Panc1 (cell line): Measurements from ENCODE around the gene CROCC2. TPM values are rescaled to one million over a fixed set of nuclear protein-coding genes. Genes with fewer than 3 reads are reported as not detected.

Experiments
- ATAC-seq: fragments of 200-7000 bp; cut with Tn5 transposase; 2 replicates; pipeline ENCODE4 v1.9.1; 2020; ENCODE audit warnings: mild to moderate bottlenecking, moderate library complexity
- BruUV-seq: library from RNA; stranded (reverse); fragments of 400-500 nt; replicated peaks from 2 replicates; lab custom pipeline; 2021; lab: Mats Ljungman, UMichigan
- CTCF ChIA-PET: fragments of 300-600 bp; sonication (Branson Sonifier 250); formaldehyde crosslinking; loops from one replicate; lab custom pipeline; 2022; ENCODE audit warnings: antibody characterized with exemption; lab: Charles Lee
- POLR2A ChIA-PET: fragments of 300-600 bp; sonication (Branson Sonifier 250); formaldehyde crosslinking; loops from one replicate; lab custom pipeline; 2022; ENCODE audit warnings: antibody characterized with exemption; lab: Charles Lee
- DNase-seq: peaks from one replicate; pipeline ENCODE4 v3.0.0-alpha.2; 2010; ENCODE audit warnings: low read depth, low spot score
- H3K27ac ChIP-seq: 2 replicates; pipeline ENCODE4 v1.5.1; 2011; ENCODE audit warnings: mild to moderate bottlenecking, low read length, inconsistent platforms
- H3K27me3 ChIP-seq: fragments of 200-500 bp; sonication (Bioruptor generic); 2 replicates; pipeline ENCODE4 v1.6.0; 2014; ENCODE audit warnings: low read length, inconsistent platforms; ENCODE audit not compliant: control insufficient read depth, insufficient read depth
- H3K36me3 ChIP-seq: fragments of 200-500 bp; sonication (Bioruptor generic); 2 replicates; pipeline ENCODE4 v1.5.1; 2014; ENCODE audit warnings: inconsistent platforms, mild to moderate bottlenecking, low read length, moderate library complexity; ENCODE audit not compliant: control insufficient read depth, insufficient read depth
- H3K4me1 ChIP-seq: 2 replicates; pipeline ENCODE4 v1.5.1; 2011; ENCODE audit warnings: inconsistent platforms, mild to moderate bottlenecking, low read length, moderate library complexity; ENCODE audit not compliant: control insufficient read depth, insufficient read depth
- H3K4me3 ChIP-seq, 2 experiments: 2 replicates each; pipeline ENCODE4 v1.5.1; 2011 to 2012; ENCODE audit warnings: low read depth in 2 of 2, low read length in 2 of 2, mild to moderate bottlenecking in 2 of 2, inconsistent platforms in 1 of 2, moderate library complexity in 1 of 2
- H3K9me3 ChIP-seq: fragments of 200-500 bp; sonication (Bioruptor generic); 2 replicates; pipeline ENCODE4 v1.5.1; 2014; ENCODE audit warnings: low read depth, mild to moderate bottlenecking, inconsistent platforms, low read length, moderate library complexity; ENCODE audit not compliant: control insufficient read depth, insufficient read depth
- POLR2AphosphoS5 ChIP-seq: IDR thresholded peaks from 2 replicates; pipeline ENCODE4 v1.6.1; 2012; ENCODE audit warnings: mild to moderate bottlenecking, low read depth, low read length, moderate library complexity
- SIN3A ChIP-seq: IDR thresholded peaks from 2 replicates; pipeline ENCODE4 v1.6.1; 2012; ENCODE audit warnings: low read depth, mild to moderate bottlenecking, low read length, moderate library complexity, borderline replicate concordance; ENCODE audit not compliant: insufficient read depth
- TCF7L2 ChIP-seq: IDR thresholded peaks from 2 replicates; pipeline ENCODE4 v1.6.1; 2011; ENCODE audit warnings: mild to moderate bottlenecking, low read depth, low read length, inconsistent platforms
- in situ Hi-C: cut with HindIII; loops from 2 replicates; pipeline ENCODE4 v1.10.0; 2016; ENCODE audit warnings: low sequenced_read_pairs, low pct_unique_long_range_greater_than_20kb
- intact Hi-C: fragments of 100-400 bp; cut with micrococcal nuclease; formaldehyde crosslinking; loops from one replicate; pipeline ENCODE4 v1.10.0; 2022; ENCODE audit not compliant: unreplicated experiment
- total RNA-seq: library from RNA; stranded (reverse); gene quantifications from one replicate; pipeline ENCODE4 v1.2.1, GENCODE V29; 2021; ENCODE audit not compliant: unreplicated experiment
- TF ChIP-seq, protein P1 (sequence below), 2 experiments: IDR thresholded peaks; 2 replicates each; pipeline ENCODE4 v1.6.1; 2011 to 2012; ENCODE audit warnings: low read depth in 2 of 2, control low read depth in 1 of 2, low read length in 1 of 2, mild to moderate bottlenecking in 1 of 2, moderate library complexity in 1 of 2; ENCODE audit not compliant: insufficient read depth in 1 of 2
- TF ChIP-seq, protein P2 (sequence below): fragments of 450-650 bp; IDR thresholded peaks from 2 replicates; pipeline ENCODE4 v1.5.1; 2017; ENCODE audit warnings: mild to moderate bottlenecking

Gene CROCC2
- total RNA-seq, 1 experiment from 2014 or later: 0.23 TPM

DNA sequence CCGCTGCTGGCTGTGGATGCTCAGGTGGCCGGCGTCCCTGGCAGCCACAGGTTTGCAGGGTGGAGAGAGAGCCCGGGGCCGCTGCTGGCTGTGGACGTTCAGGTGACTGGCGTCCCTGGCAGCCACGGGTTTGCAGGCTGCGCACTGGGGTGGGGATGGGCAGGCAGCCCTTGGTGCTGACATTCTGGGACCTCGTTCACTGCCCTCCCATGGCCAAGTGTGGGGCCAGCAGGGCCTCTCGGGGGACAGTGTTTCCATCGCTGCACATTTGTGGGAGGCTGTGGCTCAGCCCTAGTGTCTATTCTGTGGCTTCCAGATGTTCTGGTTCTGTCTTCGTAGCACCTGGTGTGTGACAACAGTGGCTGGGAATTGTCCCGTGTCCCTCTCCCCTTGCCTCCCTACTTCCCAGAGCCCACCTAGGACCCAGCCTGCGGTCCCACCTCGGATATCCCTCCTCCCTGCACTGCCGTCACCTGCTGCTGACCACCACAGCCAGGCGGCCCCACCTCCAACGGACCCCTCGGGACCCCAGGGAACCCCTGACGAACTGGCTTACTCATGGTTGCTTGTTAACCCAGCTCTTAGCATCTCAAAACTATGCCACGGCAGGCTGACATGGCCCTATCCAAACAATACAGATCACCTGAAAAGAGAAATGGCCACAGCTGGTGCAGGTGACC lies 915 bp downstream of the CROCC2 start:
- no peak for DNase-seq
- ChIA-PET CTCF (no interaction called here), POLR2A (no interaction called here)
- BruUV-seq: no TSS peak
- TF ChIP-seq, protein P1, sequence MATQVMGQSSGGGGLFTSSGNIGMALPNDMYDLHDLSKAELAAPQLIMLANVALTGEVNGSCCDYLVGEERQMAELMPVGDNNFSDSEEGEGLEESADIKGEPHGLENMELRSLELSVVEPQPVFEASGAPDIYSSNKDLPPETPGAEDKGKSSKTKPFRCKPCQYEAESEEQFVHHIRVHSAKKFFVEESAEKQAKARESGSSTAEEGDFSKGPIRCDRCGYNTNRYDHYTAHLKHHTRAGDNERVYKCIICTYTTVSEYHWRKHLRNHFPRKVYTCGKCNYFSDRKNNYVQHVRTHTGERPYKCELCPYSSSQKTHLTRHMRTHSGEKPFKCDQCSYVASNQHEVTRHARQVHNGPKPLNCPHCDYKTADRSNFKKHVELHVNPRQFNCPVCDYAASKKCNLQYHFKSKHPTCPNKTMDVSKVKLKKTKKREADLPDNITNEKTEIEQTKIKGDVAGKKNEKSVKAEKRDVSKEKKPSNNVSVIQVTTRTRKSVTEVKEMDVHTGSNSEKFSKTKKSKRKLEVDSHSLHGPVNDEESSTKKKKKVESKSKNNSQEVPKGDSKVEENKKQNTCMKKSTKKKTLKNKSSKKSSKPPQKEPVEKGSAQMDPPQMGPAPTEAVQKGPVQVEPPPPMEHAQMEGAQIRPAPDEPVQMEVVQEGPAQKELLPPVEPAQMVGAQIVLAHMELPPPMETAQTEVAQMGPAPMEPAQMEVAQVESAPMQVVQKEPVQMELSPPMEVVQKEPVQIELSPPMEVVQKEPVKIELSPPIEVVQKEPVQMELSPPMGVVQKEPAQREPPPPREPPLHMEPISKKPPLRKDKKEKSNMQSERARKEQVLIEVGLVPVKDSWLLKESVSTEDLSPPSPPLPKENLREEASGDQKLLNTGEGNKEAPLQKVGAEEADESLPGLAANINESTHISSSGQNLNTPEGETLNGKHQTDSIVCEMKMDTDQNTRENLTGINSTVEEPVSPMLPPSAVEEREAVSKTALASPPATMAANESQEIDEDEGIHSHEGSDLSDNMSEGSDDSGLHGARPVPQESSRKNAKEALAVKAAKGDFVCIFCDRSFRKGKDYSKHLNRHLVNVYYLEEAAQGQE (IDR thresholded peaks at IDR 0.05; ENCODE audit: insufficient read depth in 1 of 2, low read depth in 2 of 2, low read length in 1 of 2): no peak
- TF ChIP-seq POLR2AphosphoS5 (no peak), SIN3A (no peak), TCF7L2 (no peak)
- TF ChIP-seq, protein P2, sequence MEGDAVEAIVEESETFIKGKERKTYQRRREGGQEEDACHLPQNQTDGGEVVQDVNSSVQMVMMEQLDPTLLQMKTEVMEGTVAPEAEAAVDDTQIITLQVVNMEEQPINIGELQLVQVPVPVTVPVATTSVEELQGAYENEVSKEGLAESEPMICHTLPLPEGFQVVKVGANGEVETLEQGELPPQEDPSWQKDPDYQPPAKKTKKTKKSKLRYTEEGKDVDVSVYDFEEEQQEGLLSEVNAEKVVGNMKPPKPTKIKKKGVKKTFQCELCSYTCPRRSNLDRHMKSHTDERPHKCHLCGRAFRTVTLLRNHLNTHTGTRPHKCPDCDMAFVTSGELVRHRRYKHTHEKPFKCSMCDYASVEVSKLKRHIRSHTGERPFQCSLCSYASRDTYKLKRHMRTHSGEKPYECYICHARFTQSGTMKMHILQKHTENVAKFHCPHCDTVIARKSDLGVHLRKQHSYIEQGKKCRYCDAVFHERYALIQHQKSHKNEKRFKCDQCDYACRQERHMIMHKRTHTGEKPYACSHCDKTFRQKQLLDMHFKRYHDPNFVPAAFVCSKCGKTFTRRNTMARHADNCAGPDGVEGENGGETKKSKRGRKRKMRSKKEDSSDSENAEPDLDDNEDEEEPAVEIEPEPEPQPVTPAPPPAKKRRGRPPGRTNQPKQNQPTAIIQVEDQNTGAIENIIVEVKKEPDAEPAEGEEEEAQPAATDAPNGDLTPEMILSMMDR: no peak
- in situ Hi-C loops (no loop called here), intact Hi-C loops (no loop called here)
- H3K27ac ChIP-seq: no peak overlapping the region
- no peaks in the 10 kb centered on the region for H3K9me3 ChIP-seq
- H3K4me3 ChIP-seq: no peak overlapping the region
- peak; percentile 40 for ATAC-seq
- H3K36me3 ChIP-seq: no peaks in the 10 kb centered on the region
- no peaks in the 10 kb centered on the region for H3K27me3 ChIP-seq
- no peaks in the 10 kb centered on the region for H3K4me1 ChIP-seq

DNA sequence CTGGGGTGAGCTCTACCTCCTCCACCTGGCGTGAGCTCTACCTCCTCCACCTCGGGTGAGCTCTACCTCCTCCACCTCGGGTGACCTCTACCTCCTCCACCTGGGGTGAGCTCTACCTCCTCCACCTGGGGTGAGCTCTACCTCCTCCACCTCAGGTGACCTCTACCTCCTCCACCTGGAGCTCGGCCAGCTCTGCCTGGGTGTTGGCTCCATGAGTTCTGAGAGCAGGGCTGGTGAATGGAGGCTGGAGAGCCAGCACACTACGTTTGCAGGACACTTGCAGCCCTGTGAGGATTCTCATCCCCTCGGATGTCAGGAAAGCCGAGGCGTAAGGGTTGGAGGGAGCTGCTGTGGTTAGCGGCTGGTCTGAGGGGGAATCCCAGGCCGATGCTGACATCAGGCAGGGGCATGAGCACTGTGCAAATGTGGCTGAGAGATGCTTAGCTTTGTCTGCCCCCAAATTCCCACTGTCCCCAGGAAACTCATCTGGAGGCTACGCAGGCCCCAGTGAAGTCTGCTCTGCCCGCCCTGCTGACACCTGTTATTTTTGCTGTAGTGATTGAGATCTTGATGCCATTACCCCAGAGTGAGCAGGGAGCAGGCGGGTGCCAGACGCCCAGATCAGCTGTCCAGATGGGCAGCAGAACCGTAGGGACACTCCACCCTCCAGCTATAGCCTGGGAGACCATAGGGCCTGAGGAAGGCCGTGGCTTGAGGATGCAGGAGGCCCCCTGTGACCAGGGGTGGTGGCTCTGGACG lies 3.3 kb downstream of the CROCC2 start:
- no peak for DNase-seq
- CTCF ChIA-PET: no interaction called here
- Histone ChIP-seq H3K36me3 (no peaks in the 10 kb centered on the region), H3K4me1 (peaks cover 8% of the 10 kb centered on the region; the same call in 1 of the 2 replicates), H3K4me3 (no peak overlapping the region), H3K27ac (no peak overlapping the region), H3K27me3 (no peaks in the 10 kb centered on the region), H3K9me3 (no peaks in the 10 kb centered on the region)
- no peak for ATAC-seq
- in situ Hi-C loops (no loop called here), intact Hi-C loops (no loop called here)
- TF ChIP-seq, protein P1 (IDR thresholded peaks at IDR 0.05; ENCODE audit: insufficient read depth in 1 of 2, low read depth in 2 of 2, low read length in 1 of 2): no peak
- TF ChIP-seq SIN3A: no peak
- TF ChIP-seq POLR2AphosphoS5: no peak
- TF ChIP-seq, protein P2: no peak
- no peak for TF ChIP-seq TCF7L2
- BruUV-seq: no TSS peak
- POLR2A ChIA-PET: no interaction called here
